ENCODE measurements around the gene NTM. TPM values are rescaled to one million over a fixed set of nuclear protein-coding genes. Genes with fewer than 3 reads are reported as not detected.

The NTM gene
- total and polyA plus RNA-seq, 2 experiments from 2014 or later = 2.2 to 4.9 TPM

- H3K9me3 ChIP-seq (ENCODE audit: low read depth) = no peaks in the 10 kb centered on the region
- no peaks in the 10 kb centered on the region for H3K79me2 ChIP-seq
- H3K4me3 ChIP-seq = no peak overlapping the region
- DNase-seq (ENCODE audit: low spot score) = no peak
- no peaks in the 10 kb centered on the region for H3K9me2 ChIP-seq (replicated peaks; ENCODE audit: insufficient read depth)
- TF ChIP-seq EZH2 (IDR thresholded peaks at IDR 0.05; ENCODE audit: borderline replicate concordance) (no peak), CTCF (IDR thresholded peaks at IDR 0.05; ENCODE audit: poor library complexity) (no peak), EZH2phosphoT487 (IDR thresholded peaks at IDR 0.05; ENCODE audit: low read depth, severe bottlenecking, unreplicated experiment) (no peak)
- no peaks in the 10 kb centered on the region for H4K20me1 ChIP-seq (ENCODE audit: insufficient read depth, poor library complexity, severe bottlenecking)
- no peak overlapping the region for H3K27ac ChIP-seq
- no peak overlapping the region for H3K4me2 ChIP-seq
- H3K36me3 ChIP-seq (replicated peaks; ENCODE audit: insufficient read depth, low read depth) = no peaks in the 10 kb centered on the region
- H3K27me3 ChIP-seq = no peaks in the 10 kb centered on the region
- H2AFZ ChIP-seq = no peak overlapping the region
- H3K4me1 ChIP-seq (ENCODE audit: insufficient read depth) = no peaks in the 10 kb centered on the region
Observed at GRCh38 chr11:131750152-131750551, 379.7 kb downstream of the NTM start.

- Histone ChIP-seq H3K79me2 (no peaks in the 10 kb centered on the region), H3K4me1 (ENCODE audit: insufficient read depth) (no peaks in the 10 kb centered on the region), H3K9me2 (replicated peaks; ENCODE audit: insufficient read depth) (no peaks in the 10 kb centered on the region), H3K9me3 (ENCODE audit: low read depth) (no peaks in the 10 kb centered on the region), H3K36me3 (replicated peaks; ENCODE audit: insufficient read depth, low read depth) (no peaks in the 10 kb centered on the region), H3K27me3 (no peaks in the 10 kb centered on the region), H3K4me2 (no peak overlapping the region), H3K4me3 (no peak overlapping the region), H2AFZ (no peak overlapping the region), H3K27ac (no peak overlapping the region), H4K20me1 (ENCODE audit: insufficient read depth, poor library complexity, severe bottlenecking) (no peaks in the 10 kb centered on the region)
- no peak for DNase-seq (ENCODE audit: low spot score)
- WGBS (ENCODE audit: low lambda C conversion rate, missing lambda C conversion rate) = 94% methylated on average over 5 of the region's 5 CpGs
- TF ChIP-seq EZH2phosphoT487 (IDR thresholded peaks at IDR 0.05; ENCODE audit: low read depth, severe bottlenecking, unreplicated experiment) (no peak), CTCF (IDR thresholded peaks at IDR 0.05; ENCODE audit: poor library complexity) (no peak), EZH2 (IDR thresholded peaks at IDR 0.05; ENCODE audit: borderline replicate concordance) (no peak)
Observed at GRCh38 chr11:131750692-131751091, 380.3 kb downstream of the NTM start.

GRCh38 chr11:131754671-131755070 lies 384.3 kb downstream of the NTM start:
- Histone ChIP-seq H3K9me2 (replicated peaks; ENCODE audit: insufficient read depth) (no peaks in the 10 kb centered on the region), H3K4me2 (no peak overlapping the region), H3K36me3 (replicated peaks; ENCODE audit: insufficient read depth, low read depth) (no peaks in the 10 kb centered on the region), H3K4me3 (no peak overlapping the region), H3K4me1 (ENCODE audit: insufficient read depth) (no peaks in the 10 kb centered on the region), H3K9me3 (ENCODE audit: low read depth) (no peaks in the 10 kb centered on the region), H3K79me2 (no peaks in the 10 kb centered on the region), H2AFZ (no peak overlapping the region), H4K20me1 (ENCODE audit: insufficient read depth, poor library complexity, severe bottlenecking) (no peaks in the 10 kb centered on the region), H3K27ac (no peak overlapping the region), H3K27me3 (no peaks in the 10 kb centered on the region)
- TF ChIP-seq EZH2phosphoT487 (IDR thresholded peaks at IDR 0.05; ENCODE audit: low read depth, severe bottlenecking, unreplicated experiment) (no peak), EZH2 (IDR thresholded peaks at IDR 0.05; ENCODE audit: borderline replicate concordance) (no peak), CTCF (IDR thresholded peaks at IDR 0.05; ENCODE audit: poor library complexity) (no peak)
- DNase-seq (ENCODE audit: low spot score) = no peak
- WGBS (ENCODE audit: low lambda C conversion rate, missing lambda C conversion rate) = 80% methylated on average over 3 of the region's 3 CpGs

Measured in hepatocyte (in vitro differentiated cells).